GM12878 (cell line): ENCODE measurements around the gene ABR. TPM values are rescaled to one million over a fixed set of nuclear protein-coding genes. Genes with fewer than 3 reads are reported as not detected.

Experiments used
- ATAC-seq: fragments of 200-7000 bp; cut with Tn5 transposase; 3 replicates; pipeline ENCODE4 v1.9.1; 2020; ENCODE audit warnings: mild to moderate bottlenecking, moderate library complexity
- BruUV-seq: library from RNA; stranded (reverse); fragments of 400-500 nt; replicated peaks from 2 replicates; lab custom pipeline; 2021; lab: Mats Ljungman, UMichigan
- CTCF ChIA-PET: fragments of 300-600 bp; sonication (Branson Sonifier 250); formaldehyde crosslinking; extraction: SDS; loops from one replicate; lab custom pipeline; 2021; ENCODE audit warnings: inconsistent platforms; lab: Yijun Ruan, JAX
- POLR2A ChIA-PET: fragments of 350-600 bp; formaldehyde crosslinking; extraction: SDS; loops from one replicate; lab custom pipeline; 2021; ENCODE audit warnings: inconsistent platforms; lab: Charles Lee
- RAD21 ChIA-PET: fragments of 300-600 bp; sonication (Branson Sonifier 250); formaldehyde crosslinking; loops from one replicate; lab custom pipeline; 2023; ENCODE audit warnings: antibody characterized with exemption; ENCODE audit not compliant: unreplicated experiment; lab: Charles Lee
- SMC1A ChIA-PET: fragments of 300-600 bp; sonication (Branson Sonifier 250); formaldehyde crosslinking; loops from one replicate; lab custom pipeline; 2023; ENCODE audit not compliant: unreplicated experiment, uncharacterized antibody; lab: Charles Lee
- DNase-seq: peaks from one replicate; pipeline ENCODE4 v3.0.0-alpha.2; 2011; ENCODE audit warnings: low read depth, low spot score
- FAIRE-seq: peaks from 3 replicates; lab custom pipeline; 2011; peaks lifted over from hg19 to GRCh38; lab: Jason Lieb, UNC
- H2AFZ ChIP-seq: 2 replicates; pipeline ENCODE4 v1.6.0; 2011; ENCODE audit warnings: low read depth, low read length, control low read depth; ENCODE audit not compliant: control insufficient read depth
- H3K27ac ChIP-seq: 2 replicates; pipeline ENCODE4 v1.5.1; 2011; ENCODE audit warnings: control low read depth; ENCODE audit not compliant: control insufficient read depth, insufficient read depth
- H3K27me3 ChIP-seq, 2 experiments: replicated peaks in 1 of 2; 2 replicates each; pipeline versions ENCODE4 v1.6.0 to v1.6.1; 2011; ENCODE audit warnings: low read length in 1 of 2; ENCODE audit not compliant: control insufficient read depth in 2 of 2, insufficient read depth in 2 of 2
- H3K36me3 ChIP-seq, 2 experiments: 2 replicates each; pipeline ENCODE4 v1.5.1; 2011; ENCODE audit warnings: low read length in 1 of 2; ENCODE audit not compliant: control insufficient read depth in 2 of 2, insufficient read depth in 2 of 2
- H3K4me1 ChIP-seq: 2 replicates; pipeline ENCODE4 v1.6.1; 2011; ENCODE audit warnings: mild to moderate bottlenecking, low read length, moderate library complexity, mixed read lengths; ENCODE audit not compliant: control insufficient read depth, insufficient read depth
- H3K4me2 ChIP-seq: 2 replicates; pipeline ENCODE4 v1.6.0; 2011; ENCODE audit warnings: control low read depth; ENCODE audit not compliant: control insufficient read depth, insufficient read depth
- H3K4me3 ChIP-seq: fragments of 200-600 bp; sonication (generic); 2 replicates; pipeline ENCODE4 v1.5.1; 2016
- H3K79me2 ChIP-seq: 2 replicates; pipeline ENCODE4 v1.6.0; 2011; ENCODE audit warnings: low read length; ENCODE audit not compliant: control insufficient read depth, insufficient read depth
- H3K9ac ChIP-seq: 2 replicates; pipeline ENCODE4 v1.8.0; 2011; ENCODE audit warnings: low read length, control low read depth, mixed read lengths; ENCODE audit not compliant: control insufficient read depth, insufficient read depth
- H3K9me3 ChIP-seq: replicated peaks from 3 replicates; pipeline ENCODE4 v1.5.1; 2011; ENCODE audit warnings: mild to moderate bottlenecking, low read length; ENCODE audit not compliant: control insufficient read depth, insufficient read depth
- H4K20me1 ChIP-seq: 2 replicates; pipeline ENCODE4 v1.6.0; 2011; ENCODE audit not compliant: control insufficient read depth, insufficient read depth
- EED ChIP-seq: sonication (generic); IDR thresholded peaks from 2 replicates; pipeline ENCODE4 v1.6.1; 2016; ENCODE audit warnings: antibody characterized with exemption, low read depth
- ETV6 ChIP-seq, 2 experiments: fragments of 450-650 bp in 1 of 2; IDR thresholded peaks in 1 of 2; conservative IDR thresholded peaks in 1 of 2; 2 replicates each; pipeline ENCODE4 v1.6.1; 2014; ENCODE audit warnings: antibody characterized with exemption in 1 of 2, borderline replicate concordance in 1 of 2, low read depth in 1 of 2, mild to moderate bottlenecking in 1 of 2, moderate library complexity in 1 of 2
- MEF2B ChIP-seq: fragments of 450-650 bp; IDR thresholded peaks from 2 replicates; pipeline ENCODE4 v1.6.1; 2018; ENCODE audit warnings: mild to moderate bottlenecking, moderate library complexity; ENCODE audit not compliant: partially characterized antibody, poor library complexity, severe bottlenecking
- NRF1 ChIP-seq: conservative IDR thresholded peaks from 2 replicates; pipeline ENCODE4 v1.6.1; 2011; ENCODE audit warnings: mild to moderate bottlenecking, low read depth, low read length, improper control_type of control experiment
- RAD21 ChIP-seq: IDR thresholded peaks from 2 replicates; pipeline ENCODE4 v1.6.1; 2011; ENCODE audit warnings: mild to moderate bottlenecking, low read depth, low read length, moderate library complexity; ENCODE audit not compliant: insufficient read depth
- RBBP5 ChIP-seq: fragments of 200-600 bp; sonication (generic); conservative IDR thresholded peaks from 2 replicates; pipeline ENCODE4 v1.6.1; 2016
- SREBF1 ChIP-seq: IDR thresholded peaks from 2 replicates; pipeline ENCODE4 v1.6.1; 2012; ENCODE audit warnings: mild to moderate bottlenecking, low read length
- YBX1 ChIP-seq: fragments of 450-650 bp; IDR thresholded peaks from 2 replicates; pipeline ENCODE4 v1.6.1; 2016; ENCODE audit warnings: antibody characterized with exemption
- WGBS: methylation state at CpG from one replicate; pipeline ENCODE4 v1.1.6; 2016; ENCODE audit warnings: low lambda C conversion rate; ENCODE audit not compliant: insufficient replicate concordance, insufficient coverage; ENCODE audit errors: missing lambda C conversion rate; 5-methylcytosine and 5-hydroxymethylcytosine counted together
- in situ Hi-C: fragments of 300-500 bp; cut with MboI; formaldehyde crosslinking; loops from 9 replicates; pipeline ENCODE4 v1.14.3; 2018; ENCODE audit warnings: mixed read lengths
- intact Hi-C: fragments of 100-400 bp; cut with micrococcal nuclease; formaldehyde crosslinking; loops from one replicate; pipeline ENCODE4 v1.14.2; 2022; ENCODE audit not compliant: unreplicated experiment
- polyA plus RNA-seq, 11 experiments: library from polyadenylated mRNA; depleted of rRNA in 4 of 11; unstranded in 6 of 11; stranded (reverse) in 5 of 11; fragments of >200 nt; fragmentation: Nextera tagmentation in 4 of 11; fragmentation: Illumina TruSeq in 1 of 11; extraction: Ambion mirVana in 4 of 11; extraction: Trizol in 1 of 11; gene quantifications; 1 replicate in 1 of 11; 2 replicates in 10 of 11; pipeline versions ENCODE4 v1.2.1 to v1.2.3, GENCODE V29; 2011 to 2016; ENCODE audit warnings: inconsistent platforms in 2 of 11, missing spikeins in 2 of 11, low read depth in 1 of 11
- total RNA-seq, 4 experiments: library from RNA; depleted of rRNA in 3 of 4; stranded (reverse); fragments of >200 nt in 3 of 4; fragmentation: Illumina TruSeq in 1 of 4; extraction: Trizol in 1 of 4; gene quantifications; 2 replicates each; pipeline versions ENCODE4 v1.2.1 to v1.2.3, GENCODE V29; 2013 to 2021

Gene ABR
- total and polyA plus RNA-seq, 10 of the 15 experiments (the other 5 are each of a cell fraction or from before 2014, with no cell fraction given): 1.4 to 112 (median 30.0) TPM

- TF ChIP-seq NRF1: no peak
- no peak for TF ChIP-seq RAD21
These were observed 42.3 kb downstream of the ABR start (continued) for GRCh38 chr17:1137465-1137894.

- RAD21 ChIA-PET: no interaction called here
- no peaks in the 10 kb centered on the region for H3K9me3 ChIP-seq
- TF ChIP-seq MEF2B: no peak
- TF ChIP-seq RBBP5: no peak
- TF ChIP-seq SREBF1: no peak
- no peak for TF ChIP-seq EED
- TF ChIP-seq YBX1: no peak
- TF ChIP-seq ETV6 (conservative IDR thresholded peaks at IDR 0.05 in 1 of 2, IDR thresholded peaks at IDR 0.05 in 1 of 2; ENCODE audit: borderline replicate concordance in 1 of 2, low read depth in 1 of 2): no peak
- FAIRE-seq (no peak), DNase-seq (no peak), ATAC-seq (no peak)
- H3K27ac ChIP-seq: no peak overlapping the region
- SMC1A ChIA-PET: interaction anchor here (1.9 kb wide), 1 partner anchor 25 kb away, joined by 5 read pairs; no protein-coding TSS in a partner anchor
- CTCF ChIA-PET: interaction anchor here (1.5 kb wide), 1 partner anchor 13 kb away, joined by 3 read pairs; no protein-coding TSS in a partner anchor
- intact Hi-C loops: no loop called here
- POLR2A ChIA-PET: no interaction called here
- peaks cover 1% of the 10 kb centered on the region for H3K79me2 ChIP-seq
- WGBS: 93% methylated on average over 6 of the region's 6 CpGs
- no peaks in the 10 kb centered on the region for H3K4me1 ChIP-seq
- in situ Hi-C loops: no loop called here
- no TSS peak for BruUV-seq
- H3K4me3 ChIP-seq: no peak overlapping the region
- H3K36me3 ChIP-seq: no peaks in the 10 kb centered on the region; a peak in 1 of 4 replicates
- H4K20me1 ChIP-seq: no peaks in the 10 kb centered on the region
- no peak overlapping the region for H3K9ac ChIP-seq
- H2AFZ ChIP-seq: no peak overlapping the region
- no peak overlapping the region for H3K4me2 ChIP-seq
- H3K27me3 ChIP-seq: no peaks in the 10 kb centered on the region
These were observed 43.0 kb downstream of the ABR start for GRCh38 chr17:1136748-1137147.
